ENCODE results near the gene PLAU. TPM values are rescaled to one million over a fixed set of nuclear protein-coding genes. Genes with fewer than 3 reads are reported as not detected.
A peak's percentile ranks its signal among the peaks of the same experiment; 100 is the strongest.

PLAU gene
- total and polyA plus RNA-seq, 2 experiments from 2014 or later, result 5.2 to 11.1 TPM

GRCh38 chr10:73881221-73881919 is 29.6 kb upstream of the PLAU start:
- no peaks in the 10 kb centered on the region for H3K9me3 ChIP-seq (ENCODE audit: low read depth)
- H3K4me1 ChIP-seq (ENCODE audit: insufficient read depth), result peaks cover 3% of the 10 kb centered on the region
- DNase-seq (ENCODE audit: low spot score), result no peak
- no peaks in the 10 kb centered on the region for H3K9me2 ChIP-seq (replicated peaks; ENCODE audit: insufficient read depth)
- no peak overlapping the region for H3K4me3 ChIP-seq
- no peaks in the 10 kb centered on the region for H3K36me3 ChIP-seq (replicated peaks; ENCODE audit: insufficient read depth, low read depth)
- WGBS (ENCODE audit: low lambda C conversion rate, missing lambda C conversion rate), result 77% methylated on average over 3 of the region's 3 CpGs
- no peak overlapping the region for H3K4me2 ChIP-seq
- no peaks in the 10 kb centered on the region for H3K27me3 ChIP-seq
- no peaks in the 10 kb centered on the region for H3K79me2 ChIP-seq
- no peaks in the 10 kb centered on the region for H4K20me1 ChIP-seq (ENCODE audit: insufficient read depth, poor library complexity, severe bottlenecking)
- TF ChIP-seq, protein P1, sequence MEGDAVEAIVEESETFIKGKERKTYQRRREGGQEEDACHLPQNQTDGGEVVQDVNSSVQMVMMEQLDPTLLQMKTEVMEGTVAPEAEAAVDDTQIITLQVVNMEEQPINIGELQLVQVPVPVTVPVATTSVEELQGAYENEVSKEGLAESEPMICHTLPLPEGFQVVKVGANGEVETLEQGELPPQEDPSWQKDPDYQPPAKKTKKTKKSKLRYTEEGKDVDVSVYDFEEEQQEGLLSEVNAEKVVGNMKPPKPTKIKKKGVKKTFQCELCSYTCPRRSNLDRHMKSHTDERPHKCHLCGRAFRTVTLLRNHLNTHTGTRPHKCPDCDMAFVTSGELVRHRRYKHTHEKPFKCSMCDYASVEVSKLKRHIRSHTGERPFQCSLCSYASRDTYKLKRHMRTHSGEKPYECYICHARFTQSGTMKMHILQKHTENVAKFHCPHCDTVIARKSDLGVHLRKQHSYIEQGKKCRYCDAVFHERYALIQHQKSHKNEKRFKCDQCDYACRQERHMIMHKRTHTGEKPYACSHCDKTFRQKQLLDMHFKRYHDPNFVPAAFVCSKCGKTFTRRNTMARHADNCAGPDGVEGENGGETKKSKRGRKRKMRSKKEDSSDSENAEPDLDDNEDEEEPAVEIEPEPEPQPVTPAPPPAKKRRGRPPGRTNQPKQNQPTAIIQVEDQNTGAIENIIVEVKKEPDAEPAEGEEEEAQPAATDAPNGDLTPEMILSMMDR (IDR thresholded peaks at IDR 0.05; ENCODE audit: poor library complexity), result no peak
- no peak for TF ChIP-seq EZH2 (IDR thresholded peaks at IDR 0.05; ENCODE audit: borderline replicate concordance)
- H2AFZ ChIP-seq, result no peak overlapping the region
- H3K27ac ChIP-seq, result no peak overlapping the region

GRCh38 chr10:73884017-73884416 is 26.9 kb upstream of the PLAU start:
- Histone ChIP-seq H3K9me2 (replicated peaks; ENCODE audit: insufficient read depth) (no peaks in the 10 kb centered on the region), H3K4me3 (no peak overlapping the region), H3K4me1 (ENCODE audit: insufficient read depth) (peaks cover 29% of the 10 kb centered on the region), H4K20me1 (ENCODE audit: insufficient read depth, poor library complexity, severe bottlenecking) (no peaks in the 10 kb centered on the region), H3K9me3 (ENCODE audit: low read depth) (no peaks in the 10 kb centered on the region), H3K36me3 (replicated peaks; ENCODE audit: insufficient read depth, low read depth) (no peaks in the 10 kb centered on the region), H3K27ac (no peak overlapping the region), H3K79me2 (no peaks in the 10 kb centered on the region), H3K4me2 (no peak overlapping the region), H2AFZ (no peak overlapping the region), H3K27me3 (no peaks in the 10 kb centered on the region)
- 84% methylated on average over 3 of the region's 3 CpGs for WGBS (ENCODE audit: low lambda C conversion rate, missing lambda C conversion rate)
- no peak for DNase-seq (ENCODE audit: low spot score)
- TF ChIP-seq, protein P1 (IDR thresholded peaks at IDR 0.05; ENCODE audit: poor library complexity), result no peak
- TF ChIP-seq EZH2 (IDR thresholded peaks at IDR 0.05; ENCODE audit: borderline replicate concordance) (no peak), EZH2phosphoT487 (IDR thresholded peaks at IDR 0.05; ENCODE audit: low read depth, severe bottlenecking, unreplicated experiment) (no peak)

GRCh38 chr10:73886085-73886529 is 24.8 kb upstream of the PLAU start:
- TF ChIP-seq, protein P1 (IDR thresholded peaks at IDR 0.05; ENCODE audit: poor library complexity), result peak; percentile 88
- no peak for TF ChIP-seq EZH2phosphoT487 (IDR thresholded peaks at IDR 0.05; ENCODE audit: low read depth, severe bottlenecking, unreplicated experiment)
- Histone ChIP-seq H3K27ac (peak overlapping the region; percentile 89), H3K27me3 (no peaks in the 10 kb centered on the region), H3K4me2 (no peak overlapping the region), H3K9me3 (ENCODE audit: low read depth) (no peaks in the 10 kb centered on the region), H3K4me1 (ENCODE audit: insufficient read depth) (peaks cover 30% of the 10 kb centered on the region), H3K9me2 (replicated peaks; ENCODE audit: insufficient read depth) (no peaks in the 10 kb centered on the region), H3K79me2 (no peaks in the 10 kb centered on the region), H2AFZ (no peak overlapping the region), H3K4me3 (no peak overlapping the region), H3K36me3 (replicated peaks; ENCODE audit: insufficient read depth, low read depth) (no peaks in the 10 kb centered on the region), H4K20me1 (ENCODE audit: insufficient read depth, poor library complexity, severe bottlenecking) (no peaks in the 10 kb centered on the region)
- peak; percentile 88 for DNase-seq (ENCODE audit: low spot score)
- 9% methylated on average over 5 of the region's 5 CpGs for WGBS (ENCODE audit: low lambda C conversion rate, missing lambda C conversion rate)

Data from hepatocyte (in vitro differentiated cells).